Measurements from ENCODE around the gene ELOVL5.

DNA sequence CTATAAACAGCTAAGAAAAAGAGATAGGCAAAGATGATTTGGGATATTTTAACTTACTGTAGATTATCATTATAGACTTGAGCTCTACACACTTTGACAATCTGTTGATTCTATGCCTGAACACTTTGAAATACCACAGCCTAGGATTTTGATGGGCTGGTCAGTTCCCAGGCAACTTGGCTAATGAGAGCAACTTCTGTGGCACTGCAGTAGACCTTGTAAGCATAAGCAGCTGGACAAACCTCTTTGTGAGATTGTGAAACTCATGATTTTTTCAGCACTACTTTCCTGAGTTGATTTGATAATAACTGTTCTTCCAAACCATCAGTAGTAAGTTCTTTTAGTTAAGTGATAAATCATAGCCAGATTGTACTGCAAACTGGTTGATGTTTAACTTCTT is 27.1 kb upstream of the ELOVL5 start:
- TF ChIP-seq, protein P1, sequence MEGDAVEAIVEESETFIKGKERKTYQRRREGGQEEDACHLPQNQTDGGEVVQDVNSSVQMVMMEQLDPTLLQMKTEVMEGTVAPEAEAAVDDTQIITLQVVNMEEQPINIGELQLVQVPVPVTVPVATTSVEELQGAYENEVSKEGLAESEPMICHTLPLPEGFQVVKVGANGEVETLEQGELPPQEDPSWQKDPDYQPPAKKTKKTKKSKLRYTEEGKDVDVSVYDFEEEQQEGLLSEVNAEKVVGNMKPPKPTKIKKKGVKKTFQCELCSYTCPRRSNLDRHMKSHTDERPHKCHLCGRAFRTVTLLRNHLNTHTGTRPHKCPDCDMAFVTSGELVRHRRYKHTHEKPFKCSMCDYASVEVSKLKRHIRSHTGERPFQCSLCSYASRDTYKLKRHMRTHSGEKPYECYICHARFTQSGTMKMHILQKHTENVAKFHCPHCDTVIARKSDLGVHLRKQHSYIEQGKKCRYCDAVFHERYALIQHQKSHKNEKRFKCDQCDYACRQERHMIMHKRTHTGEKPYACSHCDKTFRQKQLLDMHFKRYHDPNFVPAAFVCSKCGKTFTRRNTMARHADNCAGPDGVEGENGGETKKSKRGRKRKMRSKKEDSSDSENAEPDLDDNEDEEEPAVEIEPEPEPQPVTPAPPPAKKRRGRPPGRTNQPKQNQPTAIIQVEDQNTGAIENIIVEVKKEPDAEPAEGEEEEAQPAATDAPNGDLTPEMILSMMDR (IDR thresholded peaks at IDR 0.05), result no peak
- peak in 1 of 2 donors; percentile 38 for TF ChIP-seq POLR2A (IDR thresholded peaks at IDR 0.05)

Data from thyroid gland (tissue), 4 donors.